22Rv1 (cell line): ENCODE results near the gene TMEM129.
A peak's percentile ranks its signal among the peaks of the same experiment; 100 is the strongest.

Experiments
- H3K27ac ChIP-seq: fragments of 450-650 bp; 2 replicates; pipeline ENCODE4 v1.5.1; 2017
- CTCF ChIP-seq: fragments of 450-650 bp; IDR thresholded peaks from 2 replicates; pipeline ENCODE4 v1.5.1; 2017; ENCODE audit warnings: mild to moderate bottlenecking
- ZFX ChIP-seq: fragments of 450-650 bp; IDR thresholded peaks from 2 replicates; pipeline ENCODE4 v1.6.1; 2017; ENCODE audit warnings: antibody characterized with exemption, borderline replicate concordance

TMEM129 gene

GRCh38 chr4:1725521-1725920, 4.4 kb upstream of the TMEM129 start:
- H3K27ac ChIP-seq, result peak overlapping the region; percentile 20; the same call in 1 of the 2 replicates
- TF ChIP-seq CTCF (no peak), ZFX (no peak)

- TF ChIP-seq ZFX, result no peak
- 0 out of 2 replicates have a peak, but pooled peaks have one; percentile 1 for TF ChIP-seq CTCF
- H3K27ac ChIP-seq, result peak overlapping the region; percentile 98
Observed at GRCh38 chr4:1723131-1723801, 2.1 kb upstream of the TMEM129 start.

- no peak; the same call in 1 of the 2 replicates for TF ChIP-seq CTCF
- no peak for TF ChIP-seq ZFX
- H3K27ac ChIP-seq, result peak overlapping the region; percentile 98
Observed at GRCh38 chr4:1722551-1723118, 1.5 kb upstream of the TMEM129 start.

- peak overlapping the region; percentile 98 for H3K27ac ChIP-seq
- TF ChIP-seq CTCF (no peak), ZFX (no peak)
Observed at GRCh38 chr4:1721666-1722550, 785 bp upstream of the TMEM129 start.

GRCh38 chr4:1720163-1720983, 750 bp downstream of the TMEM129 start:
- peak overlapping the region; percentile 98 for H3K27ac ChIP-seq
- TF ChIP-seq ZFX (no peak), CTCF (no peak)

- H3K27ac ChIP-seq, result peak overlapping the region; percentile 98
- TF ChIP-seq ZFX, result no peak
- TF ChIP-seq CTCF, result no peak
Observed at GRCh38 chr4:1718095-1718850, 2.9 kb downstream of the TMEM129 start.
